K562 (cell line): Measurements from ENCODE around the gene METTL3. TPM values are rescaled to one million over a fixed set of nuclear protein-coding genes. Genes with fewer than 3 reads are reported as not detected.

ENCODE experiments used
- ATAC-seq: fragments of 200-7000 bp; cut with Tn5 transposase; 3 replicates; pipeline ENCODE4 v1.9.1; 2020; ENCODE audit warnings: moderate library complexity
- BruUV-seq: library from RNA; stranded (reverse); fragments of 400-500 nt; replicated peaks from 2 replicates; lab custom pipeline; 2021; lab: Mats Ljungman, UMichigan
- CTCF ChIA-PET: fragments of 300-600 bp; formaldehyde crosslinking; extraction: SDS; loops from one replicate; lab custom pipeline; 2021; ENCODE audit warnings: low intra/inter-chr PET ratio; lab: Yijun Ruan, JAX
- POLR2A ChIA-PET: fragments of 300-600, 350-650 bp; sonication (Branson Sonifier 250); formaldehyde crosslinking; extraction: SDS; loops from one replicate; lab custom pipeline; 2021; ENCODE audit warnings: antibody characterized with exemption, inconsistent platforms; lab: Yijun Ruan, JAX
- DNase-seq, 4 experiments: peaks; one replicate each; pipeline versions ENCODE4 v3.0.0 to v3.0.0-alpha.2; 2011 to 2018; ENCODE audit warnings: low spot score in 3 of 4, mixed read lengths in 3 of 4; ENCODE audit errors: extremely low read depth in 1 of 4
- FAIRE-seq: peaks from 2 replicates; lab custom pipeline; 2011; peaks lifted over from hg19 to GRCh38; lab: Jason Lieb, UNC
- H2AFZ ChIP-seq: 2 replicates; pipeline ENCODE4 v1.6.0; 2011; ENCODE audit warnings: low read depth, low read length, control low read depth, inconsistent platforms
- H3K27ac ChIP-seq: fragments of 200-600 bp; 3 replicates; pipeline ENCODE4 v1.8.0; 2011; ENCODE audit warnings: low read depth, mild to moderate bottlenecking, control low read depth, inconsistent platforms, low read length, moderate library complexity, mixed read lengths; ENCODE audit errors: extremely low read depth
- H3K27me3 ChIP-seq, 2 experiments: fragments of 300-600 bp in 1 of 2; 2 replicates in 1 of 2; 3 replicates in 1 of 2; pipeline versions ENCODE4 v1.6.0 to v1.8.0; 2011; ENCODE audit warnings: inconsistent platforms in 2 of 2, low read length in 2 of 2, mild to moderate bottlenecking in 1 of 2, mixed read lengths in 1 of 2, moderate library complexity in 1 of 2; ENCODE audit not compliant: control insufficient read depth in 2 of 2, insufficient read depth in 2 of 2
- H3K36me3 ChIP-seq: fragments of 300-600 bp; 3 replicates; pipeline ENCODE4 v1.8.0; 2011; ENCODE audit warnings: mild to moderate bottlenecking, low read length, inconsistent platforms; ENCODE audit not compliant: control insufficient read depth, insufficient read depth
- H3K4me1 ChIP-seq, 2 experiments: fragments of 200-600 bp in 1 of 2; replicated peaks in 1 of 2; 2 replicates in 1 of 2; 3 replicates in 1 of 2; pipeline versions ENCODE4 v1.5.1 to v1.8.0; 2011; ENCODE audit warnings: inconsistent platforms in 2 of 2, low read length in 2 of 2, mild to moderate bottlenecking in 1 of 2, mixed read lengths in 1 of 2, moderate library complexity in 1 of 2; ENCODE audit not compliant: control insufficient read depth in 2 of 2, insufficient read depth in 2 of 2
- H3K4me2 ChIP-seq: 2 replicates; pipeline ENCODE4 v1.6.1; 2011; ENCODE audit warnings: low read length, control low read depth, inconsistent platforms, mixed read lengths; ENCODE audit not compliant: insufficient read depth
- H3K4me3 ChIP-seq: fragments of 200-600 bp; sonication (generic), shearing (Covaris generic); 2 replicates; pipeline ENCODE4 v1.5.1; 2016; ENCODE audit warnings: control low read depth, inconsistent platforms
- H3K79me2 ChIP-seq: fragments of 200-600 bp; 3 replicates; pipeline ENCODE4 v1.8.0; 2011; ENCODE audit warnings: low read length, inconsistent platforms; ENCODE audit not compliant: control insufficient read depth, insufficient read depth
- H3K9ac ChIP-seq, 2 experiments: 2 replicates each; pipeline versions ENCODE4 v1.6.0 to v1.6.1; 2011; ENCODE audit warnings: low read depth in 2 of 2, low read length in 2 of 2, control low read depth in 1 of 2, inconsistent platforms in 1 of 2, mild to moderate bottlenecking in 1 of 2, mixed read lengths in 1 of 2; ENCODE audit not compliant: insufficient read depth in 1 of 2
- H3K9me1 ChIP-seq: one replicate; pipeline ENCODE4 v1.6.0; 2011; ENCODE audit warnings: inconsistent platforms, mild to moderate bottlenecking, low read length, moderate library complexity; ENCODE audit not compliant: control insufficient read depth, insufficient read depth
- H3K9me3 ChIP-seq: replicated peaks from 2 replicates; pipeline ENCODE4 v1.5.1; 2011; ENCODE audit warnings: low read depth, low read length, inconsistent platforms; ENCODE audit not compliant: control insufficient read depth, insufficient read depth
- H4K20me1 ChIP-seq: replicated peaks from 2 replicates; pipeline ENCODE4 v1.6.1; 2011; ENCODE audit warnings: low read length, inconsistent platforms, mixed read lengths; ENCODE audit not compliant: control insufficient read depth, insufficient read depth
- STAT5A ChIP-seq: IDR thresholded peaks from 2 replicates; pipeline ENCODE4 v1.6.1; 2012; ENCODE audit warnings: low read length, inconsistent platforms, borderline replicate concordance
- SUPT5H ChIP-seq: fragments of 450-650 bp; IDR thresholded peaks from 2 replicates; pipeline ENCODE4 v1.6.1; 2016
- ZNF146 ChIP-seq: IDR thresholded peaks from one replicate; pipeline ENCODE4 v1.6.1; 2018; ENCODE audit warnings: missing compliant biosample characterization; ENCODE audit not compliant: unreplicated experiment
- WGBS: fragments of 100-300 bp; shearing (Covaris generic); methylation state at CpG from one replicate; pipeline ENCODE4 v1.1.6; 2016; ENCODE audit warnings: low coverage, mixed read lengths; ENCODE audit not compliant: insufficient coverage; ENCODE audit errors: missing lambda C conversion rate; 5-methylcytosine and 5-hydroxymethylcytosine counted together
- in situ Hi-C: fragments of 300-500 bp; cut with MboI; formaldehyde crosslinking; loops from 4 replicates; pipeline ENCODE4 v1.15.0; 2018; ENCODE audit warnings: inconsistent platforms, mixed read lengths
- intact Hi-C: fragments of 100-400 bp; cut with micrococcal nuclease; formaldehyde crosslinking; loops from 2 replicates; pipeline ENCODE4 v1.14.2; 2022
- polyA plus RNA-seq, 8 experiments: library from polyadenylated mRNA; depleted of rRNA in 4 of 8; stranded (reverse) in 5 of 8; unstranded in 3 of 8; fragments of >200 nt; fragmentation: Nextera tagmentation in 2 of 8; fragmentation: Illumina TruSeq in 1 of 8; extraction: Ambion mirVana in 2 of 8; extraction: Trizol in 1 of 8; gene quantifications; 2 replicates each; pipeline versions ENCODE4 v1.2.1 to v1.2.3, GENCODE V29; 2011 to 2014; ENCODE audit warnings: inconsistent platforms in 1 of 8, missing spikeins in 1 of 8
- total RNA-seq, 7 experiments: library from RNA; depleted of rRNA in 6 of 7; stranded (reverse); fragments of >200 nt in 6 of 7; fragmentation: Illumina TruSeq in 2 of 7; extraction: Trizol in 2 of 7; gene quantifications; 2 replicates each; pipeline versions ENCODE4 v1.2.1 to v1.2.3, GENCODE V29; 2011 to 2021; ENCODE audit warnings: low replicate concordance in 1 of 7

METTL3 gene
- total and polyA plus RNA-seq, 9 of the 15 experiments (the other 6 are each of a cell fraction or from before 2014, with no cell fraction given): 42.1 to 151 (median 65.7) TPM

GRCh38 chr14:21509432-21510143, 1.6 kb downstream of the METTL3 start (continued):
- TF ChIP-seq SUPT5H: 0 out of 2 replicates have a peak, but pooled peaks have one; percentile 11

- no peak overlapping the region for H3K9ac ChIP-seq
- in situ Hi-C loops: no loop called here
- no peaks in the 10 kb centered on the region for H3K9me1 ChIP-seq
- H3K9me3 ChIP-seq: no peaks in the 10 kb centered on the region
- ChIA-PET CTCF (no interaction called here), POLR2A (no interaction called here)
- no peak overlapping the region for H3K4me3 ChIP-seq
- FAIRE-seq (no peak), ATAC-seq (no peak)
- TF ChIP-seq STAT5A (no peak), ZNF146 (CRISPR knock-in tag) (peak; percentile 46)
- TF ChIP-seq, all 486 proteins: peak for 1
- H3K27ac ChIP-seq: no peak overlapping the region
- H3K4me1 ChIP-seq: no peaks in the 10 kb centered on the region; a peak in 2 of 5 replicates
- H3K27me3 ChIP-seq: no peaks in the 10 kb centered on the region
- no TSS peak for BruUV-seq
- intact Hi-C loops: no loop called here
- no peaks in the 10 kb centered on the region for H4K20me1 ChIP-seq
- peaks cover 65% of the 10 kb centered on the region for H3K79me2 ChIP-seq
- H3K4me2 ChIP-seq: no peak overlapping the region
- H2AFZ ChIP-seq: no peak overlapping the region
- no peak for DNase-seq
- 64% methylated on average over 2 of the region's 2 CpGs for WGBS
- peaks cover 62% of the 10 kb centered on the region for H3K36me3 ChIP-seq
These were observed 4.6 kb downstream of the METTL3 start for GRCh38 chr14:21506557-21506956.
